Activated CD4-positive, alpha-beta T cell treated with anti-CD3 and anti-CD28 coated beads, Interleukin-2, Interleukin-6, amounts not matched to agents 100 ng/mL and 50 ng/mL, durations not matched to agents 16 hours and 8 hours (primary cell): ENCODE data around the gene TEC.
A peak's percentile ranks its signal among the peaks of the same experiment; 100 is the strongest.
"Not testable (repeated sequence)": the region's sequence is repeated elsewhere in the genome, so short reads cannot be mapped to it uniquely, and the experiment has no call there.

Source experiments
- DNase-seq: peaks from one replicate; pipeline ENCODE4 v3.0.0-alpha.2; 2020

The TEC gene

GRCh38 chr4:48268956-48269860 lies at the start of gene TEC:
Gene TEC, minus strand, starts transcription at chr4:48269838. Its CDS starts 41,224 bp downstream, at chr4:48228614.
- peak; percentile 33 for DNase-seq

GRCh38 chr4:48315728-48316630 lies 46.3 kb upstream of the TEC start:
- peak; percentile 44 for DNase-seq

- not testable (repeated sequence) for DNase-seq
Observed at GRCh38 chr4:48314746-48315145, 45.1 kb upstream of the TEC start.

GRCh38 chr4:48311896-48312295 lies 42.3 kb upstream of the TEC start:
- no peak for DNase-seq

- DNase-seq, result no peak
Observed at GRCh38 chr4:48308901-48309300, 39.3 kb upstream of the TEC start.

- DNase-seq, result no peak
Observed at GRCh38 chr4:48307528-48307927, 37.9 kb upstream of the TEC start.

- no peak for DNase-seq
Observed at GRCh38 chr4:48305508-48305907, 35.9 kb upstream of the TEC start.

GRCh38 chr4:48300004-48300403 lies 30.4 kb upstream of the TEC start:
- DNase-seq, result no peak

GRCh38 chr4:48299560-48299959 lies 29.9 kb upstream of the TEC start:
- no peak for DNase-seq

- no peak for DNase-seq
Observed at GRCh38 chr4:48297256-48297846, 27.7 kb upstream of the TEC start.

- DNase-seq, result peak; percentile 11
Observed at GRCh38 chr4:48296365-48296764, 26.7 kb upstream of the TEC start.

- no peak for DNase-seq
Observed at GRCh38 chr4:48295116-48295515, 25.5 kb upstream of the TEC start.

- DNase-seq, result not testable (repeated sequence)
Observed at GRCh38 chr4:48292218-48292790, 22.7 kb upstream of the TEC start.

- DNase-seq, result peak; percentile 17
Observed at GRCh38 chr4:48290146-48290772, 20.6 kb upstream of the TEC start.

- not testable (repeated sequence) for DNase-seq
Observed at GRCh38 chr4:48286060-48286459, 16.4 kb upstream of the TEC start.

GRCh38 chr4:48285640-48286039 lies 16.0 kb upstream of the TEC start:
- not testable (repeated sequence) for DNase-seq

GRCh38 chr4:48275686-48276085 lies 6.0 kb upstream of the TEC start:
- no peak for DNase-seq

- DNase-seq, result peak; percentile 45
Observed at GRCh38 chr4:48275247-48275646, 5.6 kb upstream of the TEC start.

GRCh38 chr4:48271626-48272025 lies 2.0 kb upstream of the TEC start:
- no peak for DNase-seq

- DNase-seq, result no peak
Observed at GRCh38 chr4:48270951-48271473, 1.4 kb upstream of the TEC start.

GRCh38 chr4:48270523-48270897 lies 872 bp upstream of the TEC start:
- DNase-seq, result no peak

- peak; percentile 91 for DNase-seq
Observed at GRCh38 chr4:48269861-48270522, 354 bp upstream of the TEC start.
